Adrenal gland (tissue), 12 donors: ENCODE results near the gene CDK8. TPM values are rescaled to one million over a fixed set of nuclear protein-coding genes. Genes with fewer than 3 reads are reported as not detected.

Source experiments
- DNase-seq, 7 donors: peaks; one replicate each; pipeline ENCODE4 v3.0.0-alpha.2; 2019 to 2020
- H3K27ac ChIP-seq, 5 donors: fragments of 200-600 bp; sonication (generic) in 4 of 5; 1 replicate in 3 of 5; 2 replicates in 2 of 5; pipeline versions ENCODE4 v1.5.1 to v1.8.0; 2016 to 2020; ENCODE audit warnings: mild to moderate bottlenecking in 1 of 5
- H3K27me3 ChIP-seq: fragments of 200-600 bp; 2 replicates; pipeline ENCODE4 v1.8.0; 2021
- H3K36me3 ChIP-seq, 2 donors: fragments of 200-600 bp; replicated peaks in 1 of 2; 1 replicate in 1 of 2; 2 replicates in 1 of 2; pipeline versions ENCODE4 v1.5.1 to v1.8.0; 2018 to 2022
- H3K4me1 ChIP-seq, 2 donors: fragments of 200-600 bp; replicated peaks in 1 of 2; 1 replicate in 1 of 2; 2 replicates in 1 of 2; pipeline versions ENCODE4 v1.5.1 to v1.8.0; 2018 to 2021
- H3K4me3 ChIP-seq, 4 donors: fragments of 200-600 bp; sonication (generic) in 3 of 4; one replicate each; pipeline ENCODE4 v1.5.1; 2016 to 2018
- H3K9me3 ChIP-seq, 3 donors: fragments of 200-600 bp; sonication (generic) in 1 of 3; replicated peaks in 1 of 3; 1 replicate in 2 of 3; 2 replicates in 1 of 3; pipeline versions ENCODE4 v1.5.1 to v1.8.0; 2016 to 2021
- CTCF ChIP-seq, 6 experiments: fragments of 450-650 bp in 4 of 6; fragments of 200-600 bp in 2 of 6; sonication (generic) in 1 of 6; IDR thresholded peaks; 1 replicate in 5 of 6; 2 replicates in 1 of 6; pipeline versions ENCODE4 v1.5.1 to v1.8.0; 2016 to 2021; ENCODE audit warnings: antibody characterized with exemption in 6 of 6, mild to moderate bottlenecking in 2 of 6, moderate library complexity in 1 of 6
- POLR2A ChIP-seq, 2 donors: fragments of 450-650 bp; IDR thresholded peaks; one replicate each; pipeline ENCODE4 v1.6.1; 2017; ENCODE audit warnings: antibody characterized with exemption in 2 of 2, mild to moderate bottlenecking in 2 of 2, moderate library complexity in 1 of 2
- WGBS, 4 donors: extraction: QIAGEN DNeasy Blood & Tissue Kit in 2 of 4; methylation state at CpG; one replicate each; pipeline versions ENCODE4 v1.1.5 to v1.1.7; 2013 to 2017; 5-methylcytosine and 5-hydroxymethylcytosine counted together
- intact Hi-C, 2 donors: fragments of 100-400 bp; cut with DNase I; formaldehyde crosslinking; loops; one replicate each; pipeline versions ENCODE4 v1.14.1 to v1.15.0; 2022 to 2023
- polyA plus RNA-seq, 3 donors: library from polyadenylated mRNA; stranded (reverse); fragments of 200-250 nt in 2 of 3; fragments of 350-450 nt in 1 of 3; fragmentation: Illumina TruSeq in 1 of 3; extraction: RNeasy Lipid Tissue Mini Kit (QIAGEN cat#74804) in 1 of 3; gene quantifications; one replicate each; pipeline ENCODE4 v1.2.3, GENCODE V29; 2013 to 2014
- small RNA-seq, 2 donors: library from RNA; depleted of rRNA; stranded (forward); fragments of <200 nt; gene quantifications; one replicate each; pipeline ENCODE3, GENCODE V24; 2016
- total RNA-seq, 9 donors: library from RNA; depleted of rRNA in 4 of 9; stranded (reverse); fragments of >200 nt in 4 of 9; fragments of 120-200 nt in 1 of 9; fragmentation: NEBNext Ultra II Directional in 1 of 9; extraction: Animal tissue kit (Norgen Biotek cat#: 25700) in 1 of 9; gene quantifications; one replicate each; pipeline versions ENCODE4 v1.1.0 to v1.2.4, GENCODE V29; 2013 to 2023
- donor health status: healthy with polysubstance abuse.
- donor health status: Bipolar disorder and iron deficiency.
- donor health status: DM: yes; HTN: yes; CAD: no.
- donor health status: DM: no; HTN: no; CAD: no.
- donor health status: DM: no; HTN: no; CAD: no.
- donor health status: DM: yes; HTN: yes; CAD: no.

Gene CDK8
- total and polyA plus RNA-seq, 12 donors: 7.7 to 65.4 (median 11.3) TPM

- Histone ChIP-seq H3K9me3 (no peaks in the 10 kb centered on the region), H3K27ac (no peak overlapping the region), H3K4me3 (no peak overlapping the region), H3K27me3 (no peaks in the 10 kb centered on the region), H3K36me3 (no peaks in the 10 kb centered on the region), H3K4me1 (no peaks in the 10 kb centered on the region)
- intact Hi-C loops: no loop called here
- WGBS, 4 donors: 65 to 100% (median 74%) methylated on average over 1 to 2 of the region's 2 CpGs
- no peak for DNase-seq
- no peak for TF ChIP-seq CTCF (IDR thresholded peaks at IDR 0.05)
Observed at GRCh38 chr13:26448032-26448431, 194.1 kb downstream of the CDK8 start.

GRCh38 chr13:26449063-26449848 is 195.3 kb downstream of the CDK8 start:
- intact Hi-C loops: no loop called here
- TF ChIP-seq POLR2A (IDR thresholded peaks at IDR 0.05) (no peak), CTCF (IDR thresholded peaks at IDR 0.05) (no peak)
- WGBS, 4 donors: 66 to 86% (median 71%) methylated on average over 2 of the region's 2 CpGs

More at GRCh38 chr13:26449063-26449848, 195.3 kb downstream of the CDK8 start:
- no peak for DNase-seq
- H3K4me1 ChIP-seq: no peaks in the 10 kb centered on the region
- no peak overlapping the region for H3K27ac ChIP-seq
- no peaks in the 10 kb centered on the region for H3K27me3 ChIP-seq
- no peaks in the 10 kb centered on the region for H3K36me3 ChIP-seq
- no peak overlapping the region for H3K4me3 ChIP-seq
- H3K9me3 ChIP-seq: no peaks in the 10 kb centered on the region

Small RNA genes lying within 50 kb of the gene (small RNA-seq; reads per million reads assigned to genes)
- gene RF02271: 0 reads per million in 2 donors

Other genes with a start within 250 kb of the CDK8 start
- gene SHISA2, start 202.1 kb upstream of the CDK8 start, total RNA-seq: 1 to 10 TPM in 1 of 9 donors, under 1 TPM in 4, not detected in 4; 0.07 to 2.6 (median 0.47) TPM
- gene SHISA2, start 202.1 kb upstream of the CDK8 start, polyA plus RNA-seq: under 1 TPM in 2 of 3 donors, not detected in 1; 0.07 to 0.13 TPM
- gene RNF6, start 31.8 kb upstream of the CDK8 start, total RNA-seq: 10 to 100 TPM; 21.1 to 70.5 (median 33.5) TPM
- gene RNF6, start 31.8 kb upstream of the CDK8 start, polyA plus RNA-seq: 10 to 100 TPM; 14.4 to 56.0 (median 15.9) TPM